ENCODE data around the gene LNX1.

LNX1 gene

DNA sequence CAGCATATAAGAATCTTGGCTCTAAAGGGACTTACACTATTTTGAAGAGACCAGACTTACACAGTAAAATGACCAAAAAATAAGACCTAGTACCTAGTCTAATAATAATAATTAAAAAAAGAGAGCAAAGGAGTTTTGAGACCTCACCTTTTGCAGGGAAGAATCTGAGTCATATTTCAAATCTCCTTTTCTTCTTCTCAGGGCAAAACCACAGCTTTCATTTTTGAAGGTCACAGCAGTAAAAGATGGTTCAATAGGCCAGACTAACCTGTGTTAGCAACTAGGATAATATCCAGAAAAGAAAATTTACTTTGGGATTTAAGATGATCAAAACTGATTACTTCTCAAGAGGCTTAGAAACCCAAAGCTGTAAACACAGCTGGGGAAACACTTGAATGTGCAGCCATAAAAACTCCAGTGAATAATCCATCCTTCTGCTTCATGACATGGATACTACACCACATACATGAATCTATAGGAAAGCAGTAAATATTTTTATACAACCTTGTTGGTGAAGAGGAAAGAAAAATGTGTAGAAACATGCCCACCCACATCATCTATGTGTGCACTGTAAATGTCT, 25.9 kb upstream of the LNX1 start:
- no peak overlapping the region for H3K4me3 ChIP-seq
- no peaks in the 10 kb centered on the region for H3K4me1 ChIP-seq
- in situ Hi-C loops (cut with MboI; ENCODE audit: low sequenced_read_pairs), result no loop called here
- no peaks in the 10 kb centered on the region for H3K27me3 ChIP-seq (ENCODE audit: low read depth)
- H3K36me3 ChIP-seq (replicated peaks), result no peaks in the 10 kb centered on the region
- DNase-seq (ENCODE audit: low spot score in 2 of 2), result no peak
- no peaks in the 10 kb centered on the region for H3K9me3 ChIP-seq

- in situ Hi-C loops (cut with MboI; ENCODE audit: low sequenced_read_pairs), result no loop called here
- H3K9me3 ChIP-seq, result no peaks in the 10 kb centered on the region
- no peaks in the 10 kb centered on the region for H3K27me3 ChIP-seq (ENCODE audit: low read depth)
- H3K36me3 ChIP-seq (replicated peaks), result no peaks in the 10 kb centered on the region
- H3K4me1 ChIP-seq, result no peaks in the 10 kb centered on the region
- H3K4me3 ChIP-seq, result no peak overlapping the region
- no peak for DNase-seq (ENCODE audit: low spot score in 2 of 2)
These were observed 24.9 kb upstream of the LNX1 start for GRCh38 chr4:53616219-53616618.

GRCh38 chr4:53614591-53614990, 23.3 kb upstream of the LNX1 start:
- no peak for DNase-seq (ENCODE audit: low spot score in 2 of 2)
- no peaks in the 10 kb centered on the region for H3K27me3 ChIP-seq (ENCODE audit: low read depth)
- H3K4me1 ChIP-seq, result no peaks in the 10 kb centered on the region
- no peaks in the 10 kb centered on the region for H3K36me3 ChIP-seq (replicated peaks)
- H3K9me3 ChIP-seq, result no peaks in the 10 kb centered on the region
- in situ Hi-C loops (cut with MboI; ENCODE audit: low sequenced_read_pairs), result no loop called here
- no peak overlapping the region for H3K4me3 ChIP-seq

- Histone ChIP-seq H3K4me3 (no peak overlapping the region), H3K27me3 (ENCODE audit: low read depth) (no peaks in the 10 kb centered on the region), H3K9me3 (no peaks in the 10 kb centered on the region), H3K4me1 (no peaks in the 10 kb centered on the region), H3K36me3 (replicated peaks) (no peaks in the 10 kb centered on the region)
- no peak for DNase-seq (ENCODE audit: low spot score in 2 of 2)
- in situ Hi-C loops (cut with MboI; ENCODE audit: low sequenced_read_pairs), result no loop called here
These were observed 22.1 kb upstream of the LNX1 start for GRCh38 chr4:53613428-53613827.

DNA sequence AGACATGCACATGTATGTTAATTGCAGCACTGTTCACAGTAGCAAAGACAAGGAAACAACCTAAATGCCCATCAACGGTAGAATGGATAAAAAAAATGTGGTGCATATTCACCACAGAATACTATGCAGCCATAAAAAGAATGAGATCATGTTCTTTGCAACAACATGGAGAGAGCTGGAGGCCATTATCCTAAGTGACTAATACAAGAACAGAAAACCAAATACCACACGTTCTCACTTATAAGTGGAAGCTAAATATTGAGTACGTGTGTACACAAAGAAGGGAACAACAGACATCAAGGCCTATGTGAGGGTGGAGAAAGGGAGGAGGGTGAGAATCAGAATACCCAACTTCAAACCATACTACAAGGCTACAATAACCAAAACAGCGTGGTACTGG, 17.4 kb upstream of the LNX1 start:
- no peaks in the 10 kb centered on the region for H3K4me1 ChIP-seq
- no peaks in the 10 kb centered on the region for H3K9me3 ChIP-seq
- in situ Hi-C loops (cut with MboI; ENCODE audit: low sequenced_read_pairs), result no loop called here
- no peak for DNase-seq (ENCODE audit: low spot score in 2 of 2)
- peaks cover 2% of the 10 kb centered on the region; the same call in 1 of the 2 replicates for H3K27me3 ChIP-seq (ENCODE audit: low read depth)
- no peak overlapping the region for H3K4me3 ChIP-seq
- H3K36me3 ChIP-seq (replicated peaks), result no peaks in the 10 kb centered on the region

- H3K9me3 ChIP-seq, result no peaks in the 10 kb centered on the region
- H3K36me3 ChIP-seq (replicated peaks), result no peaks in the 10 kb centered on the region
- no peaks in the 10 kb centered on the region for H3K4me1 ChIP-seq
- no peak for DNase-seq (ENCODE audit: low spot score in 2 of 2)
- no peak overlapping the region for H3K4me3 ChIP-seq
- peaks cover 2% of the 10 kb centered on the region; the same call in 1 of the 2 replicates for H3K27me3 ChIP-seq (ENCODE audit: low read depth)
- in situ Hi-C loops (cut with MboI; ENCODE audit: low sequenced_read_pairs), result no loop called here
These were observed 17.0 kb upstream of the LNX1 start for GRCh38 chr4:53608242-53608641.

GRCh38 chr4:53605783-53606182, 14.5 kb upstream of the LNX1 start:
- Histone ChIP-seq H3K36me3 (replicated peaks) (no peaks in the 10 kb centered on the region), H3K4me3 (no peak overlapping the region), H3K4me1 (no peaks in the 10 kb centered on the region), H3K9me3 (no peaks in the 10 kb centered on the region), H3K27me3 (ENCODE audit: low read depth) (peaks cover 2% of the 10 kb centered on the region; the same call in 1 of the 2 replicates)
- no peak for DNase-seq (ENCODE audit: low spot score in 2 of 2)
- in situ Hi-C loops (cut with MboI; ENCODE audit: low sequenced_read_pairs), result no loop called here

GRCh38 chr4:53602390-53602789, 11.1 kb upstream of the LNX1 start:
- Histone ChIP-seq H3K36me3 (replicated peaks) (no peaks in the 10 kb centered on the region), H3K9me3 (no peaks in the 10 kb centered on the region), H3K4me1 (no peaks in the 10 kb centered on the region), H3K27me3 (ENCODE audit: low read depth) (peaks cover 2% of the 10 kb centered on the region; the same call in 1 of the 2 replicates), H3K4me3 (no peak overlapping the region)
- no peak for DNase-seq (ENCODE audit: low spot score in 2 of 2)
- in situ Hi-C loops (cut with MboI; ENCODE audit: low sequenced_read_pairs), result no loop called here

DNA sequence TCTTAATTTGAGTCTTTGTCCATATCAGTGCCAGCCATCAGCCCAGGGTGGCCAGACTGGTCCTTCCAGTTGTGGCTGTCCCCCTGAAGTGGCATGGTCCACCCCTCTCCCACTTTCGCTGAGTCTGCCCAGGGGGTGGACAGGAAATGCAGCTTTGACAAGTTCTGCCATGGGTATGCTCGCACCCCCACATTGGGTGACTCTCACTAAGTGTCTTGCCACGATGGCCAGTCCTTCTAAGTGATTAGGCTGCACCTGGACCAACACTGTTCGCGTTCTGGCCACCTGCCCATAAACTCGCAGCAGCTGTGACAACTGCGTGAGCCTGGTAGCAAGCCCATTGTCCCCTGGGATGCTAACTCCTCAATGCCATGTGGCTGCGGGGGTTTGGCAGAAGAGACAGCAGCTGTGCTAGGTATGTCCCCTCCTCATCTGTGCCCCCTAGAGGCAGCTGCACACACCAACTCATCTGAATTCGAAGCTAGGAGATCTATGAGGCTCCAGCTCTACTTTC, 10.0 kb upstream of the LNX1 start:
- peak; percentile 8 to 66 for DNase-seq (ENCODE audit: low spot score in 2 of 2)
- in situ Hi-C loops (cut with MboI; ENCODE audit: low sequenced_read_pairs), result no loop called here
- Histone ChIP-seq H3K4me3 (no peak overlapping the region), H3K9me3 (no peaks in the 10 kb centered on the region), H3K4me1 (no peaks in the 10 kb centered on the region), H3K27me3 (ENCODE audit: low read depth) (peaks cover 2% of the 10 kb centered on the region; the same call in 1 of the 2 replicates), H3K36me3 (replicated peaks) (no peaks in the 10 kb centered on the region)

GRCh38 chr4:53599632-53600031, 8.3 kb upstream of the LNX1 start:
- in situ Hi-C loops (cut with MboI; ENCODE audit: low sequenced_read_pairs), result no loop called here
- Histone ChIP-seq H3K4me1 (no peaks in the 10 kb centered on the region), H3K4me3 (no peak overlapping the region), H3K9me3 (no peaks in the 10 kb centered on the region), H3K36me3 (replicated peaks) (no peaks in the 10 kb centered on the region), H3K27me3 (ENCODE audit: low read depth) (no peaks in the 10 kb centered on the region)
- DNase-seq (ENCODE audit: low spot score in 2 of 2), result no peak

- in situ Hi-C loops (cut with MboI; ENCODE audit: low sequenced_read_pairs), result no loop called here
- H3K9me3 ChIP-seq, result no peaks in the 10 kb centered on the region
These were observed 7.6 kb upstream of the LNX1 start for GRCh38 chr4:53598901-53599300.

GRCh38 chr4:53598483-53598882, 7.2 kb upstream of the LNX1 start:
- no peaks in the 10 kb centered on the region for H3K9me3 ChIP-seq
- no peaks in the 10 kb centered on the region for H3K36me3 ChIP-seq (replicated peaks)
- H3K4me3 ChIP-seq, result no peak overlapping the region
- H3K4me1 ChIP-seq, result no peaks in the 10 kb centered on the region
- in situ Hi-C loops (cut with MboI; ENCODE audit: low sequenced_read_pairs), result no loop called here
- no peak for DNase-seq (ENCODE audit: low spot score in 2 of 2)
- no peaks in the 10 kb centered on the region for H3K27me3 ChIP-seq (ENCODE audit: low read depth)

More at GRCh38 chr4:53598901-53599300, 7.6 kb upstream of the LNX1 start:
- H3K27me3 ChIP-seq (ENCODE audit: low read depth), result no peaks in the 10 kb centered on the region
- no peaks in the 10 kb centered on the region for H3K36me3 ChIP-seq (replicated peaks)
- H3K4me1 ChIP-seq, result no peaks in the 10 kb centered on the region
- no peak overlapping the region for H3K4me3 ChIP-seq
- DNase-seq (ENCODE audit: low spot score in 2 of 2), result no peak

DNA sequence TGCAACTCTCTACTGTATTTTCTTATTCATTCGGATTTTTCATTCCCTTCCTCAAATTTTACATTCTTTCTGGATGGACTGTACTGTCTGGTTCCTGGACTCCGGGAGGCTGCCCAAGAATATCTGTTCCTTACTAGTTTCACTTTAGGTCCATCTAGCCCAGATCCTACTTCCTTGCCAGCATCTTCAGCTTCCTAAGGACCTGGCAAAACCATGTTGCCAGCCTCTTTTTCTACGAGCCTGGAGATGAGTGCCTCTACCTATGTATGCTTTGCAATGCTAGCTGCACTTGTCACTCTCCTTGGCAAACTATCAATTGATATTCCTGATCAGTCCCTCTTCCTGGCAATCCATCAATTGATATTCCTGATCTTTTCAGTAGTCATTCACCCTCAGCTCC, 5.6 kb upstream of the LNX1 start:
- Histone ChIP-seq H3K27me3 (ENCODE audit: low read depth) (no peaks in the 10 kb centered on the region), H3K4me3 (no peak overlapping the region), H3K4me1 (no peaks in the 10 kb centered on the region), H3K9me3 (no peaks in the 10 kb centered on the region), H3K36me3 (replicated peaks) (no peaks in the 10 kb centered on the region)
- in situ Hi-C loops (cut with MboI; ENCODE audit: low sequenced_read_pairs), result no loop called here
- no peak for DNase-seq (ENCODE audit: low spot score in 2 of 2)

DNA sequence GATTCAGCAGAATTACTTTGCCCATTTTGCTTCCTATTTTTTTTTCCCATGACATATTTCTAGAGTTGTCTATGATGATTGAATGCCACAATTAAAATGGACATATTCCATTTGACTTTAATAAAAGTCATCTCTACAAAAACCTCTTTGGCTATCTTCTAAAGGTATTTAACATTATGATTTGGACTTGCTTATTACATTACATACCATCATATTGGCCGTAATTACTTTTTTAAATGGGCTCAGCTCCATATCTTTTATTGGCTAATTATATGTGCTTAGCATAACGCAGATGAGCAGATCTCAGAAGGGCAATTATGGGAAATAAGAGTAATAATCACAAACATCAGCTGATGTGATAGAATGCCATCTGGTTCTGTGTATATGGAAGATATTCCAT, 4.5 kb upstream of the LNX1 start:
- Histone ChIP-seq H3K27me3 (ENCODE audit: low read depth) (no peaks in the 10 kb centered on the region), H3K4me1 (no peaks in the 10 kb centered on the region; the same call in 1 of the 2 replicates), H3K36me3 (replicated peaks) (no peaks in the 10 kb centered on the region), H3K4me3 (no peak overlapping the region), H3K9me3 (no peaks in the 10 kb centered on the region)
- in situ Hi-C loops (cut with MboI; ENCODE audit: low sequenced_read_pairs), result no loop called here
- DNase-seq (ENCODE audit: low spot score in 2 of 2), result no peak

GRCh38 chr4:53595204-53595603, 3.9 kb upstream of the LNX1 start:
- Histone ChIP-seq H3K4me3 (no peak overlapping the region), H3K27me3 (ENCODE audit: low read depth) (no peaks in the 10 kb centered on the region), H3K9me3 (no peaks in the 10 kb centered on the region), H3K36me3 (replicated peaks) (no peaks in the 10 kb centered on the region), H3K4me1 (no peaks in the 10 kb centered on the region; the same call in 1 of the 2 replicates)
- in situ Hi-C loops (cut with MboI; ENCODE audit: low sequenced_read_pairs), result no loop called here
- DNase-seq (ENCODE audit: low spot score in 2 of 2), result no peak

Measured in HAP-1 (cell line).